IPS-18c (cell line): ENCODE measurements around the gene TMEM87B.
"Not testable (repeated sequence)": the region's sequence is repeated elsewhere in the genome, so short reads cannot be mapped to it uniquely, and the experiment has no call there.

ENCODE experiments used
- H3K4me3 ChIP-seq: 2 replicates; pipeline ENCODE4 v1.7.0; 2013; ENCODE audit warnings: low read depth, mild to moderate bottlenecking, low read length, moderate library complexity; ENCODE audit not compliant: insufficient read depth
- H3K9me3 ChIP-seq: one replicate; pipeline ENCODE4 v1.6.1; 2013; ENCODE audit warnings: mild to moderate bottlenecking, low read length, moderate library complexity; ENCODE audit not compliant: control insufficient read depth, insufficient read depth

TMEM87B gene

DNA sequence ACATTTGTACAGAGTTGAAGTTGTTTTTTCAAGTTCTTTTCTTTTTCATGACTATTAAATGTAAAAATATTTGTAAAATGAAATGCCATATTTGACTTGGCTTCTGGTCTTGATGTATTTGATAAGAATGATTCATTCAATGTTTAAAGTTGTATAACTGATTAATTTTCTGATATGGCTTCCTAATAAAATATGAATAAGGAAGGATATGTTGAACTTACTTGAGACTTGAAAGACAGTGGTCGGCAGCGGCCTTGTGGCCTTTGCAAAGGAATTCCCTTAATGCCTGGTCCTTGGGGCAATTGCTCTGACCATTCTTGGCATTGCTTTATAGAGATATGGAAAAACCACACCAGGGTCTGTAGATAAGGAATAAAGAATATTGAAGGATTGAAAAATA is 25.9 kb upstream of the TMEM87B start:
- no peak overlapping the region for H3K4me3 ChIP-seq
- H3K9me3 ChIP-seq, result no peaks in the 10 kb centered on the region

DNA sequence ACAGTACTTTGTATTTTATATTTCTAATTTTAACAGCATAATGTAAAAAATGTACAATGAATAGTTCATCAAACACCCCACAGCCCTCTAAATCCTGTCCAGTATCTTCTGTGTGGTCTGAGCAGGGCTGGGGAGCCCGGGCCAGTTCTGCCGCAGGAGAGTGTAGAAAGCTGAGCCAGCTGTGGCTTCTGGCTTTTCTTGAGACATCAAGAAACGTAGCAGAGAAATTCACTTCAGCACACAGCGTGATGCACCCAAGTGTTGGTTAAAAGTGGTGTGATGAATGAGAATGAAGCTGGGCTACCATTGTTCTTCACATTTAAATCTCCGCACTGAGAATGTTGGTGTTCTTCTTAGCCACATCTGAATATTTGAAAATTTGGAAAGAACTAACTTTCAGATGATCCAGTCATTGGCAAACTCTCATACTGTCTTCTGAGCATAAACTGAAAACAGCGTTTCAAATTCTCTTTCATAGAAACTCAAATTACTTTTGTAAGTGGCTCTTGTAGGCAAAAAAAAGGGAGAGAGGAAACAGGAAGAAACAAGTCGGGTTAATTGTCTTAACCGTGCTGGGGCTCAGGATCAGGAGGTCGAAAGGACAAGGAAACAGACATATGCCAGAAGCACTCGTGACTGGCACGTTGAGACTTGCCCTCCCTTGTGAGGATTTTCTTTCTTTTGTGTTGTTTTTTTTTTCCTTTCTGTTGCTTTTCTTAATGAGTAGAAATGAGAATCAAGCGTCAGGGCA is 23.4 kb upstream of the TMEM87B start:
- Histone ChIP-seq H3K9me3 (no peaks in the 10 kb centered on the region), H3K4me3 (no peak overlapping the region)

DNA sequence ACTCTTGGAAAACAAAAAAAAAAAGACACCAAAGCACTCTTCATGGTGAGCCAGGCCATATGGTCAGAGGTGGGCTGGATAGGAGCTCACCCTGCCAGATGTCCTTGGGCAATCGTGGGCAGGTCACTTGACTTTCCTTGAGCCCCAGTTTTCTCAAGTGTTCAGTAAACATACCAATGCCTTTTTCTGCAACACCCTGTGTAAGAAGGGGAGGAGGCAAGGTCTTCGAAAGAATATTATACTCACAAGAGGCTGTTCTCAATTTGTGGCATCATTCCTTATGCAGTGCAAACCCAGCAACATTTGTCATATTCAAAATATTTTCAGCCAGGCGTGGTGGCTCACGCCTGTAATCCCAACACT is 22.9 kb upstream of the TMEM87B start:
- H3K4me3 ChIP-seq, result no peak overlapping the region
- no peaks in the 10 kb centered on the region for H3K9me3 ChIP-seq

DNA sequence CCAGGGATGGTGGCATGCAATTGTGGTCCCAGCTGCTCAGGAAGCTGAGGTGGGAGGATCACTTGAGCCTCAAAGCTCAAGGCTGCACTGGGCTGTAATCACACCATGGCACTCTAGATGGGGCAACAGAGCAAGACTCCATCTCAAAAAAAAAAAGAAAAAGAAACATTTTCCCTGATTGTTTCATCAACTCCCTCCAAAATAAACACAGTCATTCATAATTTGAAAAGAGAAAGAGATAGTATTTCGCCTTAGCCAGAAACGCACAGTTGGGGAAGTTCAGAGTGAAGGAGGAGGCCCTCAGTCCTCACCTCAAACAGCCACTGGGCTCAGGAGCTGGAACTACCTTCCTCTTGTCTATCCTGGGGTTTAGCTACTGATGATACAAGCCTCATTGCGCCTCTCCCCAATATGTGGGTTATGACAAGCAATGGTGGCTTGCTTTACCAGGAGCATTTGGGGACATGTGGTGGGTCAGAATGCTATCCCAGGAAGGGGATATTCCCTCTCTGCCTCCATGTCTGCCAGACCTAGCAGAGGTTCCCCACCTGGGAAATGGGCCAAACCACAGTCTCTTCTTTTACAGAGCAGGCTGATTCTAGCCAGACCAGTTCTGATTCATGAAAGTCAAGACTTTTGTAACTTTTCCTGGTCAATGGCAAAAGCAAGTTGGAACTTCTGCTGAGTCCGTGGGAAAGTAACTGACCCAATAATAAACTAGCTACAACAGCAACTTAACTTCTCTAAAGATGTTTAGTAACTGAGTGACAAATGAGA is 22.2 kb upstream of the TMEM87B start:
- Histone ChIP-seq H3K9me3 (no peaks in the 10 kb centered on the region), H3K4me3 (no peak overlapping the region)

DNA sequence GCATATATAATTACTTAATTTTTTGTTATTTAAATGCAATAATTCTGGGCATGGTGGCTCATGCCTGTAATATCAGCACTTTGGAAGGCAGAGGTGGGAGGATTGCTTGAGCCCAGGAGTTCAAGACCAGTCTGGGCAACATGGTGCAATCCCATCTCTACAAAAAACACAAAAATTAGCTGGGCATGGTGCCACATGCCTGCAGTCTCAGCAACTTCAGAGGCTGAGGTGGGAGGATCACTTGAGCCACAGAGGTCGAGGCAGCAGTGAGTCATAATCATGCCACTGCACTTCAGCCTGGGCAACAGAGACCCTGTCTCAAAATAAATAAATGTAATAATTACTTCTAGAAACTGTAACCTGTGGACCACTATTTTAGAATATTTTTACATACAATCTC is 21.5 kb upstream of the TMEM87B start:
- Histone ChIP-seq H3K4me3 (no peak overlapping the region), H3K9me3 (no peaks in the 10 kb centered on the region)

DNA sequence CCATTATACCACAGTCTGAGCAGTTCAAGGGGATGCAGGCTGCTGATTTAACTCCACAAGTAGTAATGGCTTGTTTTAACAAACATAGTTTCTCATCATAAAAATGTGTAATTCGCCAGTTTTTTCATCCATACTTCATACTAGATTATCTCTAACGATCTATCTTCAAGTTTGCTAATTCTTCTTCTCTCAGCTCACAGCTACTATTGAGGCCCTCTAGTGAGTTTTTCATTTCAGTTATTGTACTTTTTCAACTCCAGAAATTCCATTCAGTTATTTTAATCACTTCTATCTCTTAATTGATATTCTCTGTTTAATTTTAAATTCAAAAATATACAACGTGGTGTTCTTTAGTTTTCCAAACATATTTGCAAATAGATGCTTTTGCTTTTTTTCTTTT is 20.1 kb upstream of the TMEM87B start:
- Histone ChIP-seq H3K4me3 (no peak overlapping the region), H3K9me3 (no peaks in the 10 kb centered on the region)

DNA sequence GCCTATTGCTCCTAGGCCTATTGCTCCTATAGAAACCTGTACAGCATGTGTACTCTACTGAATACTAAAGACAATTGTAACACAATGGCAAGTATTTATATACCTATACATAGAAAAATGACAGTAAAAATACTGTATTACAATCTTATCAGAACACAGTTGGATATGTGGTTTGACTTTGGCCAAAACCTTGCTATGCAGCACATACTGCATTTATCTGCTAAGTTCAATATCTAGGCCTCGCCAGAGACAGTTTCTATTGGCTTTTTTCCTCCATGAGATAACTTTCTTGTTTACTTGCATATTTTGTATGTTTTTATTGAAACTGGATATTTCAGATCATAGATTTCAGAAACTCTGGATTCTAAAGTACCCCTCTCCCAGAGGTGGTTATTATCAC is 19.3 kb upstream of the TMEM87B start:
- H3K4me3 ChIP-seq, result no peak overlapping the region

DNA sequence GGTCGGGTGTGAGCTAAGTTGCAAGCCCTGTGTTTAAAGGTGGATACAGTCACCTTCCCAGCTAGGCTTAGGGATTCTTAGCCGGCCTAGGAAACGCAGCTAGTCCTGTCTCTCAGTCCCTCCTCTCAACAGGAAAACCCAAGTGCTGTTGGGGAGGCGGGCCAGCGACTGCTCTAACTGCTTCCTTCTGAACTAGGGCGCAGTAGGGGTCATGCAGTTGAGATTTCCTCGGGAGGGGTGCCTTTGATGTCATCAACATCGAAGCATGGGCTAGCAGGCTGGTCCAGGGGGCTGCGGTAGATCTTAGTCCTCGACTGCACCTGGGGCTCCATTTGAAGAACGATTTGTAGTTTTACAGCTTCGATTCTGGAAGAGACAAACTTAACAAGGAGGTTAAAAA is 15.5 kb upstream of the TMEM87B start:
- H3K9me3 ChIP-seq, H3K4me3 ChIP-seq: not testable (repeated sequence)

More for the DNA sequence above, 19.3 kb upstream of the TMEM87B start:
- H3K9me3 ChIP-seq, result no peaks in the 10 kb centered on the region

DNA sequence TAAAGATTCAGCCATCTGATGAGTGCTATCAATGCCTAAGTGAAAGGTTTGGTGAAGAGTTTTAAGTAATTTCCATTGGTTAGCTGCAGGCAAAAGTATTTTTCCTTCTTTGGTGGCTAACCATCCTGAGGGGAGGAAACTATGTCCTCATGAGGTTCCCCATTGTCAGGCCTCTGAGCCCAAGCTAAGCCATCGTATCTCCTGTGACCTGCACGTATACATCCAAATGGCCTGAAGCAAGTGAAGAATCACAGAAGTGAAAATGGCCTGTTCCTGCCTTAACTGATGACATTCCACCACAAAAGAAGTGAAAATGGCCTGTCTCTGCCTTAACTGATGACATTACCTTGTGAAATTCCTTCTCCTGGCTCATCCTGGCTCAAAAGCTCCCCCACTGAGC is 15.0 kb upstream of the TMEM87B start:
- H3K9me3 ChIP-seq, H3K4me3 ChIP-seq: not testable (repeated sequence)

DNA sequence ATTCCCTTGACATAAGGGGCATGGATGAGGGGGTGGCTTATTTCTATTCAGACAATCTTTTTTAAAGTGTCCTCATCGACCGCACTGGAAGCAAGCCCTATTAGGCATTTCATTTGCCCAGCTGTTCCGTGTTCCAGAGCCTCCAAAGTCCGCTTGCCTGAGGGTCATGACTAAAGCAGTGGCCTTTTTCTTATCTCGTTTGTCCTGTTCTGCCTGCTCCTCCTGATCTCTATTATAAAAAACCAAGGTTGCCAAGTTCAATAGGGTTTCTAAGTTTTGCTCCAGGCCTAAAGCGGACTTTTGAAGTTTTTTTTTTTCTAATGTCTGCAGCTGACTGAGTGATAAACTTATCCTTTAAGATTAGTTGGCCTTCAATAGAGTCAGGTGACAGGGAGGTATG is 13.6 kb upstream of the TMEM87B start:
- not testable (repeated sequence) for H3K4me3 ChIP-seq, H3K9me3 ChIP-seq

DNA sequence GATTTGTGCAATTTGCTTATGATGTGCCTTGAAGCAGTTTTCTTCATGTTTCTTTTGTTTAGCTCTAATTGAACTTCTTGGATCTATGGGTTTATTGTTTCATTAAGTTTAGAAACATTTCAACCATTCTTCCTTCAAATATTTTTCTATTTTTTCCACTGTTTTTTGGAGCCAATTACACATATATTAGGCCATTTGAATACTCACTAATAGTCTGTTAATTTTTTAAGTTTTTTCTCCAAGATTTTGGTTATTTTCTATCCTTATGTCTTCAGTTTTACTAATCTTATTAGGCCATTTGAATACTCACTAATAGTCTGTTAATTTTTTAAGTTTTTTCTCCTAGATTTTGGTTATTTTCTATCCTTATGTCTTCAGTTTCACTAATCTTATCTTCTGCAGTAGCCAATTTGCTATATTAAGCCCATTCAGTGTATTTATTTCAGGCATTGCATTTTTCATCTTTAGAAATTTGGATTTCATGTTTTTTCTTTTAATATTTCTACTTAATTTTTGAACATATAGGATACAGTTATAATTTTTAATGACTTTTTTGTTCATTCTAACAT is 9.5 kb upstream of the TMEM87B start:
- Histone ChIP-seq H3K9me3 (peaks cover 2% of the 10 kb centered on the region), H3K4me3 (no peak overlapping the region)

DNA sequence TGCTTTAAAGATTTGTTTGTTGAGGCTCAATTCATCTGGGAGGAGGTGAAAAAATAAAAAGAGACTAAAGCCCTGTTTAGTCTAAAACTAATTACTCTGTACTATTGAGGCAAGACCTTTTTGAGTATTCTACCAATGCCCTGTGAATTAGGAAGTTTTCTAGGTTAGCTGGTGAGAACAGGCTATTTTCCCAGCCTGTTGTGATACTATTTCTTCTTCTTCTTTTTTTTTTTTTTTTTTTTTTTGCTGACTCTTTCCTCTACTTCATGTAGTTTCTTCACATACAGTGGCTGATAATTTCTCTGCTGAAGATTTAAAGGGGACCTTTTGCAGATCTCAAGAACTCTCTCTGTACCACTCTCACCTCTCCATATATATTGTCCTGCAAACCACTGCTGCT is 8.8 kb upstream of the TMEM87B start:
- Histone ChIP-seq H3K4me3 (no peak overlapping the region), H3K9me3 (peaks cover 2% of the 10 kb centered on the region)

DNA sequence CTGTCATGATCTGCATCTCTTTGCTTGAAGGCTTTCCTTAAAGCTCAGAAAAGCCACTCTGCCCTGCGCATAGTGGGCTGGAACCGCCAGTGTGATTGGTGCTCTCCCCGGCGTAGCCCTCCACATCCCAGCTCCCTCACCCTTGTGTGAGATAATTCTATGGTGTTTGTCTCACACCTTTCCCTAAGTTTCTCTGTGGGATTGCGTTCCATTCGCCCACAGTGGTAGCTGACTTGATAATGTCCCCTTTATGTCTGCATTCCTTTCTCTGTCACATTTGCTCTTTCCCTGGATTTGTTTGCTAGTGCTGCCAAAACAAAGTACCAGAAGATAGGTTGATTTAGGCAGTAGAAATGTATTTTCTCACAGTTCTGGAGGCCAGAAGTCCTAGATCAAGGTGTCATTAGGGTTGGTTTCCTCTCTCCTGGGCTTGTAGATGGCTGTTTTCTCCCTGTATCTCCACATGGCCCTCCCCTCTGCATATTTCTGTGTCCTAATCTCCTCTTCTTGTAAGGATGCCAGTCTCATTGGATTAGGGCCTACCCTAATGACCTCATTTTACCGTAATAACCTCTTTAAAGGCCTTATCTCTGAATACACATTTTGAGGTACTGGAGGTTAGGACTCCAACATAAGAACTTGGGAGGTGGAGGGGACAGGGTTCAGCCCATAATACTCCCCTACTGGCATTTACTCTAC is 7.4 kb upstream of the TMEM87B start:
- H3K9me3 ChIP-seq, result peaks cover 2% of the 10 kb centered on the region
- no peak overlapping the region for H3K4me3 ChIP-seq

DNA sequence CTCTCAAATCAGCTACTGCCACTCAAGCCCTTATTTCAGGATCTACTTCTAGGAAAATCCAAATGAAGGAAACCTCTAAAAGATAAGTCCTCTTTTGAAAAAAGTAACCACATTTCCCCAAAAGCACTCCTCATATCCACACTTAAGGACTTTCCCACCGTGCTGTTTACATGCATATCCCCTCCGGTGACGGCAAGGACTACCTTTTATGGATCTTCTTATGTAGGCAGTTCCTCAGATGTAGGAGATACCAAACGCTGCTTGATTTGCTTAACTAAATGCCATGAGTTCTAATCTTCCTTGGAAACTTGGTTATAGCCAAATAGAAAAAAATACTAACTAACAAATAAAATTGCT is 6.9 kb upstream of the TMEM87B start:
- Histone ChIP-seq H3K9me3 (peaks cover 2% of the 10 kb centered on the region), H3K4me3 (no peak overlapping the region)

DNA sequence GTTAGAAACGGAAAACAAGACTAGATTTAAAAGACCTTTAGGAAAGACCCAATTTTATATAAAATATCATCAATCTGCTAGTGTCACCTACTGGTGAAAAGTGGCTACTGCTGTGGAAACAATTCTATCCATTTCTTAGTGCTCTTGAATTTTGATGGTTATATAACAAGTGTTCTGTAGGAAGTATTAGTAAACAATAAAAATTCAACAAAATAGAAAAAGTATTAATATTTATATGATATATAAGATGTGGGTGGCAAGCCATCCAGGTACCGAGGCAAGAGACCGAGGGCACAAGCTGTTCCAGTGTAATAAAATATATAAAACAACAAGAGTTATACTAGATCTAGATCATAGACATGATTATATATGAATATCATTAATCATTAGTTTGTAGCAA is 6.2 kb upstream of the TMEM87B start:
- Histone ChIP-seq H3K4me3 (no peak overlapping the region), H3K9me3 (peaks cover 2% of the 10 kb centered on the region)

DNA sequence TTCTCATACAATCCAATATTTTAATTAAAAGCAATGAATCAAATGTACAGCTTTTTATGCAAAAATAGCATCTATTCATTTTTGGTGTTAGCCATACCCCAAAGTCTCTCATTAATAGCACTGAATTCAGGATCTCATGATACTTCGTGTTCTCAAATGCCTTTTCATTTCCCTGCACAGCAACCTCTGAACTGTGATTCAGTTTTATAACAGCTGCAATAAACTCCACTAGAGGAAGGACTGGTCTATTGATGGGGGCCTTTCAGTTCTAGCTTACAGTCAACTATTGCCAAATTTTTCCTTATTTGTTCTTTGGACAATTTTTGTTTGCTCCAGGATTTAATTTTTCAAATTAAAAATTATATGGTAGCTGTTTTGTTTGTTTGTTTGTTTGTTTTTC is 4.8 kb upstream of the TMEM87B start:
- H3K9me3 ChIP-seq, result no peaks in the 10 kb centered on the region
- H3K4me3 ChIP-seq, result no peak overlapping the region

DNA sequence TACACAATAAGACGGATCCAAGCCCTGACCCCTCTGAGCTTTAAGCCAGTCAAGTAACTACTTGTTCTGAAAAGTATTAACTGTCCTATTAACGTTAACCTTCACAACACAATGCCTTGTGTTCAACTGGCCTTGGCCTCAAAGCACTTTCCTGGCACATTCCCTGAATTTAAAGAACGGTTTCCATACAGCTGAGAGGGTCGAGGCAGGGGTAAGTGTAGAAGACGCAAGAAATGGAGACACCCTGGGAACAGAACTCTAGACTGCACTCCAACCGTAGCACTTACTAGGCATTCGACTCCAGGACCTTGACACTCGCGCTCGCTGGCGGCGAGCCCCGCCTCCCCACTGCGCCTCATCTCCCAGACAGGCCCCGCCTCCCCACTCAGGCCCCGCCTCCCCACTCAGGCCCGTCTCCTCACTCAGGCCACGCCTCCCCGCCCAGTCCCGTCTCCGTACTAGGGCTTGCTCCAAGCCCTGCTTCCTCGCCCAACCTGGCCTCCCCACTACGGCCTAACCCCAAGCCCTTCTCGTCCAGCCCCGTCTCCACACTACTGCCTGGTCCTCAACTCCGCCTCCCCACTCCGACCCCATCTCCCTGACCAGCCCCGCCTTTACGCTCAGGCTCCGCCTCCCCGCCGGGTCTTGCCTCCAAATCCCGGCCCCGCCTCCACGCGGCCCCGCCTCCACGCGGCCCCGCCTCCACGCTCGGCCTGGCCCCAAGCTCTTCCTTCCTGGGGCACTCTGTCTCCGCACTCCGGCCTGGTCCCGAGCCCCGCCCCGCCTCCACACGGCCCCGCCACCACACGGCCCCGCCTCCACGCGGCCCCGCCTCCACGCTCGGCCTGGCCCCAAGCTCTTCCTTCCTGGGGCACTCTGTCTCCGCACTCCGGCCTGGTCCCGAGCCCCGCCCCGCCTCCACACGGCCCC is 887 bp upstream of the TMEM87B start:
- Histone ChIP-seq H3K4me3 (peak overlapping the region; percentile 79), H3K9me3 (no peaks in the 10 kb centered on the region)
